T follicular helper cell (primary cell): ENCODE measurements around the gene UNC79.

Experiments used
- DNase-seq: peaks from one replicate; pipeline ENCODE4 v3.0.0-alpha.2; 2020; ENCODE audit warnings: low read depth

UNC79 gene

GRCh38 chr14:93663317-93663716 is 232.6 kb downstream of the UNC79 start:
- no peak for DNase-seq

DNA sequence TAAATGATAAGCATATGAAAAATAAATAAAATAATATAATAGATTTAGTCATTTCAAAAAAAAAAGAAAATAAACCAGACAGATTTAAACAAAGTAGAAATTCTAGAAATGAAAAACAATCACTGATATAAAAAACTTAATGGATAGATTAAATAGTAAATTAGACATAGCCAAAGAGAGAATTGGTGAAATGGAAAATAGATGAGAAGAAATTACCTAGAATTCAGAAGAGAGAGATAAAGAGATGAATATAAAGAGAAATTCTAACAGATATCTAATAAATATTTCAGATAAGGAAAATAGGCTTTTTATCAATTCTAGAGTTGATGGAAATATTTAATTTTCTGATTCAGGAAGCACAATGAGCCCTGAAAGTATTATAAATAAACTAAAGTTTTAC is 234.4 kb downstream of the UNC79 start:
- DNase-seq, result no peak

DNA sequence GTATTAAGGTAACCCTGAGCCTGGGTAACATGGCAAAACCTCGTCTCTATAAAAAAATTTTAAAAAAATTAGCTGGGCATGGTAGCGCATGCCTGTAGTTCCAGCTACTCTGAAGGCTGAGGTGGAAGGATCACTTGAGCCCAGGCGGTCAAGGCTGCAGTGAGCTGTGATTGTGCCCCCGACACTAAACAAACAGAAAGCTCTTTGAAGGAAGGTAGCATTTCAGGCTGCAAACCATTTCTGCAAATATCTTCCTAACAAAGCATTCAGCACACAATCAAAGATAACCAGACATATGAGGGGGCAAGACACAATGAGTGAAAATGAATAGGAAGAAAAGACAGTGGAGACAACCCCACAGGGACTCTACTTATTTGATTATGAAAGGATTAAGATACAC is 238.9 kb downstream of the UNC79 start:
- DNase-seq, result no peak

DNA sequence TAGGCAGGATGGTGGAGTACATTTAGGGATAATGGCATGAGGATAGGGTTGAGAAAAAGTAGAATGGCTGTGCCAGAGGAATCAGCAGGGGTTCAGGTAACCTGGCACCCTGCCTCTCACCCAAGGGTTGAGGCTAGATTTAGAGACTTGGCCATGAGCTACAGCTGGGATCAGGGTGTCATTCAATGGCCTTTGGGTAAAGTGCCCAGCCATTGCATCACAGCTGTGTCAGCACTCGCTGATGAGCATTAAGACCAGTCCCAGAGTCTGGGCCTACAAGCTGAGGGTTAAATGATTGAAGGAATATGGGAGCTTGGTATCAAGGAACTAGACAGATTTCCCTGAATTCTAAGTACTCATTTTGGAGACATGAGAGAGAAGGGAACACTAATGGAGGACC is 243.6 kb downstream of the UNC79 start:
- no peak for DNase-seq

DNA sequence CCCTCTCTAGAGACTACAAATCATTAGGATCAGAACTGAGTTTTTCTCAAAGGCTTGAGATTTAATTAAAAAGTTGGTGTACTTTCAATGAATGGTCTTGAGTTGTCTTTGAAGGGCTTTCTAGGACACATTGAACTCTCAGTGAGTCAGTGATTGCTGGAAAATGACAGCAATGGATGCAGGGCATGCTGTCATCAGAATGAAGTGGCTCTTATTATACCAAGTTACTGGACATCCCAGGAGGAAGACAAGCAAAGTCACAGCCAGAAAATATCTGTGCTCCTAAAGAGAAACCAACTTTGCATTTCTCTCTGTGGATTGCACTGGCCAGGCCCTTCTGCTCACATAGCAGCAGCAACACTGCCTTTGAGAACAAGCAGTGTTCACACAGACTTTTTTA is 244.9 kb downstream of the UNC79 start:
- no peak for DNase-seq

- DNase-seq, result no peak
Measured at GRCh38 chr14:93676416-93676958, 245.7 kb downstream of the UNC79 start.

DNA sequence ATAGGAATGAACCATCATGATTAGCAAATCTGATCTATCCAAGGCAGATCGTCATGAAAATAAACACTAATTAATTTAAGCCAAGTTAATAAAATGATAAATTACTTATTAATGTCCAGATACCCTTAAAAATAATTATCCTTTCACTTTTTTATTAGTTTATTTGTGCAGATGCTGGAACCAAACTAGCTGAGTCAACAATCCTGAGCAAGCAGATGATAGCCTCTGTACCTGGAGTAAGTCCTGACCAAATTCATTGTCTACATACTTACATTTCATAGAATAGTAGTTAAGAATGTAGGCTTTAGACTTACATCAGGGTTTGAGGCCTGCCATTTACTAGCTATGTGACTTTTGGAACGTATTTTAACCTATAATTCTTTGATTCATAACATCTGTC is 251.7 kb downstream of the UNC79 start:
- no peak for DNase-seq

DNA sequence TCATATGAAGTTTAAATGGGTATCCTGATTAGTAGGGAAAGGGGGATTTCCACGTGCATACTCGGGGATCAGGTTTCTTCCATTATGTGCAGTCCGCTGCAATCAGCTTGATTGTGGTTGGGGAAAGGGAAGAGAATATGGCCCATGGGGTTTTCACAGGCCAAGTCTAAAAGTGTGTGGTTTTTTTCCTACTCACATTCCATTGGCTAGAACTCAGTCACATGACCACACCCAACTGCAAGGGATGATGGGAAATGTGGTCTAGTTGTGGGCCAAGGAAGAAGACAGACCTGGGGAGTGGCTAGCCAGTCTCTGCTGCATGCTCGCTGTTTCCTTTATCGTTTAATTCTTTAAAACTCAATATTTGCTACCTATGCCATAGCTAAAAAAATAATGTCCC is 252.5 kb downstream of the UNC79 start:
- no peak for DNase-seq

- DNase-seq, result no peak
Measured at GRCh38 chr14:93685121-93685895, 254.6 kb downstream of the UNC79 start.

GRCh38 chr14:93686268-93686667 is 255.5 kb downstream of the UNC79 start:
- DNase-seq, result no peak

- no peak for DNase-seq
Measured at GRCh38 chr14:93688239-93688666, 257.5 kb downstream of the UNC79 start.

- DNase-seq, result no peak
Measured at GRCh38 chr14:93688820-93689219, 258.1 kb downstream of the UNC79 start.

- no peak for DNase-seq
Measured at GRCh38 chr14:93690146-93690545, 259.4 kb downstream of the UNC79 start.

- no peak for DNase-seq
Measured at GRCh38 chr14:93691042-93691780, 260.5 kb downstream of the UNC79 start.

- DNase-seq, result no peak
Measured at GRCh38 chr14:93693914-93694313, 263.2 kb downstream of the UNC79 start.

DNA sequence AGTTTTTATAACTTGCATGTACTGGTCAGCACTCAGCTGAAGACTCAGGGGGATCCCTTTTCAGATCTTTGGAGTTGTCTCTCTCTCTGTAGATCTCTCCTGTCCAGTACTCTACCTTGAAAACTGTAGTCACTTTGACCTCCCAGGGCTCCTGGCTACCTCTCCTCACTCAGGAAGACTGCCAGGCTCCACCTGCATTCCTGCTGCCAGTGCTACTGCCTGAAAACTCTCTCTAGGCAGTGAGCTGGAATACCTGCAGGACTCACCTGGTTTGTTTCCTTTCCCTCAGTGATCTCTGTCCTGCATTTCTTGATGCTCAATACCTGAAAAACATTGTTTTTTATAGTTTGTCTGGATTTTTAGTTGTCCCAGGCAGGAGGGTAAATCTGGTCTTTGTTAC is 270.2 kb downstream of the UNC79 start:
- no peak for DNase-seq

GRCh38 chr14:93701562-93701961 is 270.8 kb downstream of the UNC79 start:
- no peak for DNase-seq

DNA sequence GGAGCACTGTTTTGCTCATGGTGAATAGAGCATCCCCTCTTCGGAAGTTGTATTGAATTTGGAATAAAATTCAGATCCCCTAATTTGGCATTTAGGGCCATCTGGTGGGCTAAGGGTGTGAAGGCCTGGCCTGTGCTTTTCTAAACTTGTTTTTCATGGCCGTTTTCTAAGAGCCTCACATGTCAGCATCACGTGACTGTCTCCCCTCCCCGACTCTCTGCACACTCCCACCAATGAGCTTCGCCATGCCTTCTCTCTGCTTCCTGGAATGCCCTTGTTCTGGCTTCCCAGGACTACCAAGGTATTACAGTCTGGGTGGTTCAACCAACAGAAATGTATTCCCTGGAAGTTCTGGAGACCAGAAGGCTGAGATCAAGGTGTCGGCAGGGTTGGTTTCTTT is 272.2 kb downstream of the UNC79 start:
- no peak for DNase-seq

GRCh38 chr14:93703941-93704340 is 273.2 kb downstream of the UNC79 start:
- DNase-seq, result no peak

DNA sequence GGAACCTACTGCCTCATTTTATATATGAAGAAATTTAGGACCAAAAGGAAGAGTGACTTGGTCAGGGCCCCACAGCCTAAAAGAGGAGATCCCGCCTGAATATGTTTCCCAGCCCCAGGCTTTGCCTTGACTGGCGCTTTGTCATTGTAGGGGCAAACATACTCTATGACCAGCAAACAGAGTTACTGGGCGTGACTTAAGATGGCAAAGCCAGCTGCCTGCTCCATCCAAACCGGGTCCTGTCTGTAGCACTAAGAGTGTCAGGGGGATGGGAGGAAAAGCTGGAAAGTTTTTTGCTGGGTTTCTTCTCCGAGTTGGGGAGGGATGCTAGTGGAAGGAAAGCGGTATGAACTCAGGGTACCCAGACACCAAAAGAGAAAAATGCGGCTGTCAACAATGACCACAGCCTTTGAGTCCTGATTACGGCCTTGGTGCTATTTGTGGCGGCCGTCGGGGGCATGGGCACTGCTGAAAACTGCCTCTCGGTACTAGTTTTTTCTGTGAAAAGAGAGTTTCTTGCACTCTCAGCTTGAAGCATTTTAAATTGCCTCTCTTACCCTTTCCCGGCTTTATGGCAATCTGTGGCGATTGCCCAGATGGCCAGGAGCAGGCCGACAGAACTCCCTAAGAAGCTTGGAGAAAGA is 274.9 kb downstream of the UNC79 start:
- DNase-seq, result no peak

DNA sequence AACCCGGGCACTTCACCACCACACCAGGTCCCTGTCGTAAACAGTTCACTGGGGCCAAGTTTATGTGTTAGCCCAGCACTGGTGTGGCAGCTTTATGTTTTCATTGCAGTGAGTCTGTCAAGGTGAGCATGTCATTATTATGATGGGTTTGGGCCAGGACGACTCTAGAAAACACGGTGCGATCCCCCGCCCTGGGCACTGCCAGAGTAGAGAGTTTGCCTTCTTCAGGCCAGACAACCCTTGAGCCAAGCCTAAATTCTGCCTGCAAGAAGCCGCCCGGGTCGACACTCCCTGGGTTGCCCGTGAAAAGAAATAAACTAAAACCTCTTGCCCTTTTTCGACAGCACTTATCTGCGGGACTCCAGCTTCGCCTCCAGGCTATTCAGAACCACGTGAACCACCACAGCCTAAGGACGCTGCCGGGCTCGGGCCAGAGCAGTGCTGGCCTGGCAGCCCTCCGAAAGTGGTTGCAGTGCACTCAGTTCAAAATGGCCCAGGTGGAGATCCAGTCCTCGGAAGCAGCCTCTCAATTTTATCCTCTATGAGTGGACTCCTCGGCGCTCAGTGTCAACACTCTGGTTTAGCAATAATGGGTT is 275.7 kb downstream of the UNC79 start:
- no peak for DNase-seq

GRCh38 chr14:93707475-93707874 is 276.7 kb downstream of the UNC79 start:
- DNase-seq, result no peak
